Neural cell (in vitro differentiated cells): ENCODE measurements around the gene SNX30. TPM values are rescaled to one million over a fixed set of nuclear protein-coding genes. Genes with fewer than 3 reads are reported as not detected.

ENCODE experiments used
- H2AFZ ChIP-seq: fragments of 200-600, 300-800 bp; sonication (generic), shearing (Covaris generic); 2 replicates; pipeline ENCODE4 v1.6.0; 2014; ENCODE audit warnings: low read depth, mild to moderate bottlenecking, antibody characterized with exemption, low read length, moderate library complexity
- H3F3A ChIP-seq: fragments of 200-600 bp; shearing (Covaris generic); 2 replicates; pipeline ENCODE4 v1.6.1; 2016; ENCODE audit warnings: mild to moderate bottlenecking, moderate library complexity, mixed read lengths, antibody characterized with exemption, low read length; ENCODE audit not compliant: insufficient read depth, poor library complexity, severe bottlenecking
- H3K27ac ChIP-seq: fragments of 200-600, 300-800 bp; sonication (generic), shearing (Covaris generic); 2 replicates; pipeline ENCODE4 v1.5.1; 2014; ENCODE audit warnings: mild to moderate bottlenecking, low read length, moderate library complexity
- H3K27me3 ChIP-seq: fragments of 300-800, 200-600 bp; sonication (generic), shearing (Covaris generic); 2 replicates; pipeline ENCODE4 v1.6.0; 2014; ENCODE audit warnings: mild to moderate bottlenecking, low read depth, low read length, moderate library complexity; ENCODE audit not compliant: insufficient read depth
- H3K36me3 ChIP-seq: fragments of 300-800, 200-600 bp; sonication (generic), shearing (Covaris generic); 2 replicates; pipeline ENCODE4 v1.5.1; 2014; ENCODE audit warnings: mild to moderate bottlenecking, antibody characterized with exemption, low read length, moderate library complexity; ENCODE audit not compliant: insufficient read depth
- H3K4me2 ChIP-seq: fragments of 300-800, 200-600 bp; sonication (generic), shearing (Covaris generic); 2 replicates; pipeline ENCODE4 v1.6.0; 2014; ENCODE audit warnings: mild to moderate bottlenecking, low read length
- H3K4me3 ChIP-seq: fragments of 300-800, 200-600 bp; sonication (generic), shearing (Covaris generic); 2 replicates; pipeline ENCODE4 v1.5.1; 2014; ENCODE audit warnings: mild to moderate bottlenecking, low read length, moderate library complexity
- H3K79me2 ChIP-seq: fragments of 200-600 bp; shearing (Covaris generic); replicated peaks from 2 replicates; pipeline ENCODE4 v1.6.0; 2014; ENCODE audit warnings: mild to moderate bottlenecking, low read length, moderate library complexity; ENCODE audit not compliant: insufficient read depth
- H3K9ac ChIP-seq: fragments of 300-800, 200-600 bp; sonication (generic), shearing (Covaris generic); 2 replicates; pipeline ENCODE4 v1.6.1; 2016; ENCODE audit warnings: mild to moderate bottlenecking, low read length, mixed read lengths
- H3K9me2 ChIP-seq: fragments of 200-600 bp; shearing (Covaris generic); 2 replicates; pipeline ENCODE4 v1.6.1; 2016; ENCODE audit warnings: mild to moderate bottlenecking, low read length, mixed read lengths; ENCODE audit not compliant: insufficient read depth
- H3K9me3 ChIP-seq: fragments of 200-600, 300-800 bp; sonication (generic), shearing (Covaris generic); 2 replicates; pipeline ENCODE4 v1.6.1; 2016; ENCODE audit warnings: mild to moderate bottlenecking, mixed run types, low read length, moderate library complexity, mixed read lengths
- H4K20me1 ChIP-seq: fragments of 200-600 bp; shearing (Covaris generic); 2 replicates; pipeline ENCODE4 v1.6.1; 2016; ENCODE audit warnings: mild to moderate bottlenecking, mixed run types; ENCODE audit not compliant: insufficient read depth
- EP300 ChIP-seq: fragments of 450-650 bp; conservative IDR thresholded peaks from 2 replicates; pipeline ENCODE4 v1.6.1; 2014; ENCODE audit warnings: antibody characterized with exemption, mild to moderate bottlenecking, moderate library complexity; ENCODE audit not compliant: poor library complexity, severe bottlenecking
- EZH2 ChIP-seq: fragments of 200-600, 300-800 bp; shearing (Covaris generic), sonication (generic); IDR thresholded peaks from 2 replicates; pipeline ENCODE4 v1.6.1; 2014; ENCODE audit warnings: antibody characterized with exemption, low read length, borderline replicate concordance, mild to moderate bottlenecking; ENCODE audit not compliant: insufficient read depth, poor library complexity, severe bottlenecking
- MXI1 ChIP-seq: fragments of 450-650 bp; conservative IDR thresholded peaks from 2 replicates; pipeline ENCODE4 v1.6.1; 2014; ENCODE audit warnings: antibody characterized with exemption, mild to moderate bottlenecking; ENCODE audit not compliant: poor library complexity, severe bottlenecking
- POLR2AphosphoS5 ChIP-seq: IDR thresholded peaks from 2 replicates; pipeline ENCODE4 v1.6.1; 2012
- RAD21 ChIP-seq: fragments of 450-650 bp; conservative IDR thresholded peaks from 2 replicates; pipeline ENCODE4 v1.6.1; 2014; ENCODE audit warnings: antibody characterized with exemption, mild to moderate bottlenecking, moderate library complexity
- REST ChIP-seq: IDR thresholded peaks from 2 replicates; pipeline ENCODE4 v1.6.1; 2012; ENCODE audit warnings: borderline replicate concordance
- SMC3 ChIP-seq: fragments of 450-650 bp; conservative IDR thresholded peaks from 2 replicates; pipeline ENCODE4 v1.6.1; 2014; ENCODE audit warnings: antibody characterized with exemption, mild to moderate bottlenecking, moderate library complexity; ENCODE audit not compliant: poor library complexity
- TAF1 ChIP-seq: IDR thresholded peaks from 2 replicates; pipeline ENCODE4 v1.6.1; 2012; ENCODE audit warnings: low read depth
- polyA plus RNA-seq: library from polyadenylated mRNA; depleted of rRNA; stranded (reverse); fragments of >200 nt; gene quantifications from 2 replicates; pipeline ENCODE4 v1.2.3, GENCODE V29; 2014
- TF ChIP-seq, protein P1 (sequence below): fragments of 450-650 bp; IDR thresholded peaks from 2 replicates; pipeline ENCODE4 v1.5.1; 2014; ENCODE audit warnings: antibody characterized with exemption, mild to moderate bottlenecking, moderate library complexity; ENCODE audit not compliant: poor library complexity, severe bottlenecking

The SNX30 gene
- polyA plus RNA-seq, 1 donor from 2014 or later, result 30.0 TPM

GRCh38 chr9:112861155-112861554 lies 110.6 kb downstream of the SNX30 start:
- TF ChIP-seq TAF1, result no peak
- TF ChIP-seq MXI1, result no peak
- TF ChIP-seq EP300, result no peak

DNA sequence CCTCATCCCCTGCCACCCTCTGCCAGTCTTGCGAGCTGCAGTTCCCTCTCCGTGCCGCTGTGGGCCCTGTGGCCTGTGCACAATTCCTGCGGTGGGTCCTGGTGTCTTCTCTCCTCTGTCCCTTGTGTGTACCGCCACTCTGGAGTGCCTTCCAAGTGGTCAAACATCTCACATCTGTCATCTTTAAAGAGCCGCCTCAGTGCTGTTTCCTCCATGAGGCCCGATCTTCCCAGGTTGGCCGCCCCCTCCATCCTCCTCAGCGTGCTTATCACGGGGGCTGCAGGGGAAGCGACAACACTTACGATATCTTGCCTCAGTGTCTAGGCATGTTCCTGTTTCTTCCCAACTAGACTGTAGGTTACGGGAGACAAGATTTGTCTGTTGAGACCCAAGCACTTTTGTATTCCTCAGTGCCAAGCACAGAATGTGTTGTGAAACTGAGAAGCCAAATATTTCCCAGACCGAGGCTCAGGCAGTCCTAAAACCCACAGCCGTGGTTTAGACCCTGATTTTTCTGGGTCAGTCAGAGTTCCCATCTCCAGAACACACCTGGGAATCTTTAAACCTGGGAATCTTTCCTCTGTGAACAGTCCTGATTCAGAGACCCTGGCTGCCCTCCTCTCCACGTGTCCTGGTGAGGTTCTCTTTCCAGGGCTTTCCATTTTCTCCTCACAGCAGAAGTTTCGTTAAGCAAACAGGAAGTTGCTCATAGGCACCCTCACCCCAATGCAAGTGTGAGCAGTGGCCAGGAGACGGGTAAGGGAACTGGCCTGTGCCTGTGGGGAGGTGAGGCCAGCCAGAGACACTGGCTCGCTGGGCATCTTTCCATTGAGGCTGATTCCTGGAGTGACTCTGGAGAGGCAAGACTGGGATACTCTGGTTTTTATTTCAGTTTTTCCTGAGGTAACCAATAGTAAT lies 111.3 kb downstream of the SNX30 start:
- no peak overlapping the region for H3K4me3 ChIP-seq
- H3F3A ChIP-seq, result no peaks in the 10 kb centered on the region
- H3K9me3 ChIP-seq, result no peaks in the 10 kb centered on the region
- no peaks in the 10 kb centered on the region for H4K20me1 ChIP-seq
- no peak overlapping the region for H3K4me2 ChIP-seq
- H2AFZ ChIP-seq, result no peak overlapping the region
- no peaks in the 10 kb centered on the region for H3K36me3 ChIP-seq
- no peak overlapping the region for H3K9ac ChIP-seq
- no peaks in the 10 kb centered on the region for H3K9me2 ChIP-seq
- H3K27ac ChIP-seq, result no peak overlapping the region
- no peak for TF ChIP-seq REST
- no peak for TF ChIP-seq RAD21
- TF ChIP-seq, protein P1, sequence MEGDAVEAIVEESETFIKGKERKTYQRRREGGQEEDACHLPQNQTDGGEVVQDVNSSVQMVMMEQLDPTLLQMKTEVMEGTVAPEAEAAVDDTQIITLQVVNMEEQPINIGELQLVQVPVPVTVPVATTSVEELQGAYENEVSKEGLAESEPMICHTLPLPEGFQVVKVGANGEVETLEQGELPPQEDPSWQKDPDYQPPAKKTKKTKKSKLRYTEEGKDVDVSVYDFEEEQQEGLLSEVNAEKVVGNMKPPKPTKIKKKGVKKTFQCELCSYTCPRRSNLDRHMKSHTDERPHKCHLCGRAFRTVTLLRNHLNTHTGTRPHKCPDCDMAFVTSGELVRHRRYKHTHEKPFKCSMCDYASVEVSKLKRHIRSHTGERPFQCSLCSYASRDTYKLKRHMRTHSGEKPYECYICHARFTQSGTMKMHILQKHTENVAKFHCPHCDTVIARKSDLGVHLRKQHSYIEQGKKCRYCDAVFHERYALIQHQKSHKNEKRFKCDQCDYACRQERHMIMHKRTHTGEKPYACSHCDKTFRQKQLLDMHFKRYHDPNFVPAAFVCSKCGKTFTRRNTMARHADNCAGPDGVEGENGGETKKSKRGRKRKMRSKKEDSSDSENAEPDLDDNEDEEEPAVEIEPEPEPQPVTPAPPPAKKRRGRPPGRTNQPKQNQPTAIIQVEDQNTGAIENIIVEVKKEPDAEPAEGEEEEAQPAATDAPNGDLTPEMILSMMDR, result no peak
- TF ChIP-seq TAF1, result no peak
- no peak for TF ChIP-seq POLR2AphosphoS5
- TF ChIP-seq EP300, result no peak
- TF ChIP-seq EZH2, result no peak
- TF ChIP-seq SMC3, result no peak
- TF ChIP-seq MXI1, result no peak
- H3K27me3 ChIP-seq, result no peaks in the 10 kb centered on the region
- H3K79me2 ChIP-seq, result no peaks in the 10 kb centered on the region

More at GRCh38 chr9:112861155-112861554, 110.6 kb downstream of the SNX30 start:
- H3K4me3 ChIP-seq, result no peak overlapping the region
- H3K36me3 ChIP-seq, result no peaks in the 10 kb centered on the region
- no peaks in the 10 kb centered on the region for H3K79me2 ChIP-seq
- no peak overlapping the region for H2AFZ ChIP-seq
- no peaks in the 10 kb centered on the region for H3K9me2 ChIP-seq
- no peak overlapping the region for H3K9ac ChIP-seq
- H3K9me3 ChIP-seq, result no peaks in the 10 kb centered on the region
- H3K27ac ChIP-seq, result no peak overlapping the region
- no peaks in the 10 kb centered on the region for H3K27me3 ChIP-seq
- H3K4me2 ChIP-seq, result no peak overlapping the region
- no peaks in the 10 kb centered on the region for H3F3A ChIP-seq
- no peaks in the 10 kb centered on the region for H4K20me1 ChIP-seq
